ENCODE measurements around the gene WDR90. TPM values are rescaled to one million over a fixed set of nuclear protein-coding genes. Genes with fewer than 3 reads are reported as not detected.

Gene WDR90
- total RNA-seq, 4 donors from 2014 or later: 29.8 to 154 (median 73.6) TPM

DNA sequence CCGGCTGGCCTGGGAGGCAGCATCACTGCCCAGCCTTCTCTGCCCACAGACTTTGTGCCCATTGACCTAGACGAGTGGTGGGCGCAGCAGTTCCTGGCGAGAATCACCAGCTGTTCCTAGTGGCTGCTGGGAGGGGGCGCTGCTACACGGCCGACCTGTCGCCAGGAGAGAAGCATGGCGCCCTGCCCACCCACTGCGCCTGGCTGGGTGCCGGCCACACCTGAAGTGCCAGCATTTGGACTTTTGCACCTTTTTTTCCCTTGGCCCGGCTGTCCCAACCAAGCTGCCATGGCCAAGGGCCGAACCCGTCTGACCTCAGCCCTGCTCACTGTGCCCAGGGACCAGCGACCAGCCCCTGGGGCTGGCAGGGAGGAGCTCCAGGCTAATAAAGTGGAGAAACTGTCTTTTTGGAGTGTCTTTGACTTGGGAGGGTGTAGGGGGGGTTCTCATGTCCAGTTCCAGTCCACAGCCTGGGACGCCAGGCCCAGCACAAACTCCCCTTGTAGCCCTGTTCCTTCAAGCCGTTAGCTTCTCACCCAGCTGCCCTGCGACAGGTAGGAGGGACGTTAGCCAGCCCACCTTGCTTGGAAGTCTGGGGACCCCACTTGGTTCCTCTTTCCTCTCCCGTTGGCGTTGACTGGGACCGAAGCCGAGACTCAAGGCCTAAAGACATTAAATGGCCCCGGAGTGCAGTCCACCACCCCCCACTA, 939 bp upstream of the WDR90 start:
- DNase-seq: peak; percentile 48 to 93 (median 90)
- Histone ChIP-seq H3K9me3 (no peaks in the 10 kb centered on the region), H3K27ac (peak overlapping the region; percentile 90 to 98 (median 95)), H3K36me3 (peaks cover 0 to 2% (median 0%) of the 10 kb centered on the region in 3 donors), H3K4me3 (peak overlapping the region; percentile 65 to 80 (median 76)), H3K4me1 (peaks cover 0 to 64% (median 17%) of the 10 kb centered on the region in 4 donors), H3K27me3 (no peaks in the 10 kb centered on the region)
- TF ChIP-seq, protein P1, sequence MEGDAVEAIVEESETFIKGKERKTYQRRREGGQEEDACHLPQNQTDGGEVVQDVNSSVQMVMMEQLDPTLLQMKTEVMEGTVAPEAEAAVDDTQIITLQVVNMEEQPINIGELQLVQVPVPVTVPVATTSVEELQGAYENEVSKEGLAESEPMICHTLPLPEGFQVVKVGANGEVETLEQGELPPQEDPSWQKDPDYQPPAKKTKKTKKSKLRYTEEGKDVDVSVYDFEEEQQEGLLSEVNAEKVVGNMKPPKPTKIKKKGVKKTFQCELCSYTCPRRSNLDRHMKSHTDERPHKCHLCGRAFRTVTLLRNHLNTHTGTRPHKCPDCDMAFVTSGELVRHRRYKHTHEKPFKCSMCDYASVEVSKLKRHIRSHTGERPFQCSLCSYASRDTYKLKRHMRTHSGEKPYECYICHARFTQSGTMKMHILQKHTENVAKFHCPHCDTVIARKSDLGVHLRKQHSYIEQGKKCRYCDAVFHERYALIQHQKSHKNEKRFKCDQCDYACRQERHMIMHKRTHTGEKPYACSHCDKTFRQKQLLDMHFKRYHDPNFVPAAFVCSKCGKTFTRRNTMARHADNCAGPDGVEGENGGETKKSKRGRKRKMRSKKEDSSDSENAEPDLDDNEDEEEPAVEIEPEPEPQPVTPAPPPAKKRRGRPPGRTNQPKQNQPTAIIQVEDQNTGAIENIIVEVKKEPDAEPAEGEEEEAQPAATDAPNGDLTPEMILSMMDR (IDR thresholded peaks at IDR 0.05): peak; percentile 23 to 82 (median 55)
- peak; percentile 62 to 66 for TF ChIP-seq POLR2A (IDR thresholded peaks at IDR 0.05)

DNA sequence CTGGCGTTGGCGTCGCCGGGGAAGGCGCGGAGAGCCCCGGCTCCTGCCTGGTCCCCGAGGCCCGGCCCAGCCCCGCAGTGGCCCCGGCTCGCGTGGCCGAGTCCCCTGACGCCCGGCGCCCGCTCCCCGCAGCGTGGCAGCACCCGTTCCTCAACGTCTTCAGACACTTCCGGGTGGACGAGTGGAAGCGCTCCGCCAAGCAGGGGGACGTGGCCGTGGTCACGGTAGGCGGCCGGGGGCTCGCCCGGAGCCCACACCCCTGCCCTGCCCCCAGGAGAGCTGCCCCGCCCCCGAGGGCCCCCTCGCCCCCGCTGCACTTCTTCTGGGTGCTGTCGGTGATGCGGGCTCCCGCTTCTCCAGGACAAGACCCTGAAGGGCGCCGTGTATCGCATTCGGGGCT, 466 bp downstream of the WDR90 start:
- Histone ChIP-seq H3K27ac (peak overlapping the region in 3 of 4 donors; percentile 90 to 95 (median 95)), H3K4me3 (peak overlapping the region; percentile 65 to 80 (median 76)), H3K36me3 (peaks cover 0 to 6% (median 0%) of the 10 kb centered on the region in 3 donors), H3K4me1 (peaks cover 0 to 53% (median 17%) of the 10 kb centered on the region in 4 donors), H3K27me3 (no peaks in the 10 kb centered on the region), H3K9me3 (no peaks in the 10 kb centered on the region)
- TF ChIP-seq POLR2A (IDR thresholded peaks at IDR 0.05): no peak
- TF ChIP-seq, protein P1 (IDR thresholded peaks at IDR 0.05): no peak
- DNase-seq: no peak

- H3K4me1 ChIP-seq: peaks cover 0 to 33% (median 17%) of the 10 kb centered on the region in 4 donors
- H3K36me3 ChIP-seq: peaks cover 0 to 6% (median 0%) of the 10 kb centered on the region in 3 donors
Observed at GRCh38 chr16:651844-652243, 2.7 kb downstream of the WDR90 start.

GRCh38 chr16:652454-653305, 3.5 kb downstream of the WDR90 start:
- Histone ChIP-seq H3K27ac (no peak overlapping the region), H3K4me3 (no peak overlapping the region), H3K4me1 (peaks cover 0 to 25% (median 12%) of the 10 kb centered on the region in 4 donors), H3K36me3 (peaks cover 0 to 10% (median 0%) of the 10 kb centered on the region in 3 donors), H3K9me3 (no peaks in the 10 kb centered on the region), H3K27me3 (no peaks in the 10 kb centered on the region)
- TF ChIP-seq, protein P1 (IDR thresholded peaks at IDR 0.05): no peak
- TF ChIP-seq POLR2A (IDR thresholded peaks at IDR 0.05): no peak
- DNase-seq: no peak

More at GRCh38 chr16:651844-652243, 2.7 kb downstream of the WDR90 start:
- no peak for DNase-seq
- H3K27ac ChIP-seq: no peak overlapping the region
- no peaks in the 10 kb centered on the region for H3K9me3 ChIP-seq
- H3K4me3 ChIP-seq: no peak overlapping the region
- H3K27me3 ChIP-seq: no peaks in the 10 kb centered on the region
- TF ChIP-seq, protein P1 (IDR thresholded peaks at IDR 0.05): no peak
- TF ChIP-seq POLR2A (IDR thresholded peaks at IDR 0.05): no peak

DNA sequence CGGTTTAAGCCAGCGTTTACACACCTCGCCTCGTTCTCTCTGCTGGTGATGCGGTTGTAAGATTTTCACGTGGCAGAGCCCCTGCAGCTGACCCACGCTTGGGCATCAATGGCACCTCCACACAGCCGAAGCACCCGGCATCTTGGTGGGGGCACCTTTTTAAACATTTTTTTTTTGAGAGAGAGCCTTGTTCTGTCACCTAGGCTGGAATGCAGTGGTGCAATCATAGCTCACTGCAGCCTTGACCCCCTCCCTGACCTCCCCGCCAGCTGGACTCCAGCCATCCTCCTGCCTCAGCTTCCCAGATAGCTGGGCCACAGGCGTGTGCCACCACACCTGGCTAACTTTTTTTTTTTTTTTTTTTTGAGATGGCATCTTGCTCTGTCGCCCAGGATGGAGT, 4.9 kb downstream of the WDR90 start:
- no peak for DNase-seq
- Histone ChIP-seq H3K27me3 (no peaks in the 10 kb centered on the region), H3K4me1 (peaks cover 0 to 16% (median 5%) of the 10 kb centered on the region in 4 donors), H3K36me3 (peaks cover 0 to 17% (median 0%) of the 10 kb centered on the region in 3 donors), H3K9me3 (no peaks in the 10 kb centered on the region), H3K4me3 (no peak overlapping the region), H3K27ac (no peak overlapping the region)
- TF ChIP-seq POLR2A (IDR thresholded peaks at IDR 0.05): no peak
- TF ChIP-seq, protein P1 (IDR thresholded peaks at IDR 0.05): no peak
